Measurements from ENCODE around the gene COL11A1. TPM values are rescaled to one million over a fixed set of nuclear protein-coding genes. Genes with fewer than 3 reads are reported as not detected.

The COL11A1 gene
- total RNA-seq, 1 experiment from 2014 or later = 0.05 TPM

DNA sequence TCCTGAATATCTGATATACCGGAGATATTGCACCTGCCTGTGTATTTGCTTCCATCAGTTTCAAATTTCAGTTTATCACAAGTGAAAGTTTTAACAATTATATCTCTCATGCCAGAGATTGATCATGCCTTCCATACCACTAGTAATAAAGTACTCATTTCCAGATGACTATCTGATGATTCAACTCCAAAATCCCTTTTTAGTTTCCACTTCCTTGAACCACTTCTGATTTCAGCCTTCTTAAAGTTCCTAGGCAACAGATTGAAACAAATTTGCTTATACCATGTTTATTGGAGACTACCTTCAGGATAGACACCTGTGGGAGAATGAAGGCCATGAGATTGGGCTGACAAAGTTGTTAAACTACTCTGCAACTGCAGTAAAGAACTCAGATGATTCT, 21.5 kb upstream of the COL11A1 start:
- Histone ChIP-seq H2AFZ (ENCODE audit: low read depth, low read length, poor library complexity, severe bottlenecking) (no peak overlapping the region), H3K9me3 (ENCODE audit: control insufficient read depth in 1 of 2, insufficient read depth in 1 of 2, low read depth in 1 of 2, low read length in 2 of 2) (no peaks in the 10 kb centered on the region), H3K79me2 (ENCODE audit: insufficient read depth, low read length) (no peaks in the 10 kb centered on the region), H3K9me2 (ENCODE audit: insufficient read depth) (no peaks in the 10 kb centered on the region), H3K9ac (ENCODE audit: low read length) (no peak overlapping the region), H3K27me3 (ENCODE audit: insufficient read depth, low read length) (no peaks in the 10 kb centered on the region), H3K4me3 (replicated peaks in 1 of 2; ENCODE audit: low read depth in 1 of 2, low read length in 2 of 2) (no peak overlapping the region), H3K4me2 (ENCODE audit: low read length) (no peak overlapping the region), H4K20me1 (ENCODE audit: insufficient read depth) (no peaks in the 10 kb centered on the region), H3K4me1 (ENCODE audit: control insufficient read depth in 1 of 2, insufficient read depth in 2 of 2, low read length in 2 of 2) (no peaks in the 10 kb centered on the region), H3K27ac (ENCODE audit: low read depth, low read length) (no peak overlapping the region), H3K36me3 (ENCODE audit: control insufficient read depth in 1 of 2, insufficient read depth in 2 of 2, low read length in 2 of 2) (no peaks in the 10 kb centered on the region)
- DNase-seq (ENCODE audit: low read depth, low spot score) (no peak), ATAC-seq (no peak)
- intact Hi-C loops (cut with micrococcal nuclease) = no loop called here
- ChIA-PET CTCF (no interaction called here), POLR2A (no interaction called here), RAD21 (ENCODE audit: low non-redundant PET in 1 of 2, low total read pairs in 2 of 2, uncharacterized antibody in 2 of 2, unreplicated experiment in 2 of 2) (no interaction called here)
- TF ChIP-seq ZFX (IDR thresholded peaks at IDR 0.05) = no peak
- no peak for TF ChIP-seq POLR2A (IDR thresholded peaks at IDR 0.05; ENCODE audit: borderline replicate concordance, extremely low read depth, insufficient read depth, insufficient read length)
- no peak for TF ChIP-seq CEBPB (IDR thresholded peaks at IDR 0.05; ENCODE audit: low read depth)
- no peak for TF ChIP-seq SP1 (IDR thresholded peaks at IDR 0.05; ENCODE audit: low read depth)
- TF ChIP-seq TCF7L2 (IDR thresholded peaks at IDR 0.05; ENCODE audit: borderline replicate concordance, extremely low read depth, insufficient read depth, insufficient read length) = no peak
- TF ChIP-seq ELF1 (IDR thresholded peaks at IDR 0.05; ENCODE audit: borderline replicate concordance, low read depth) = no peak
- TF ChIP-seq MAX (IDR thresholded peaks at IDR 0.05) = no peak
- no peak for TF ChIP-seq ATF3 (IDR thresholded peaks at IDR 0.05)
- TF ChIP-seq POLR2AphosphoS5 (IDR thresholded peaks at IDR 0.05; ENCODE audit: low read depth, low read length) = no peak
- TF ChIP-seq EZH2 (IDR thresholded peaks at IDR 0.05) = no peak
- TF ChIP-seq, protein P1, sequence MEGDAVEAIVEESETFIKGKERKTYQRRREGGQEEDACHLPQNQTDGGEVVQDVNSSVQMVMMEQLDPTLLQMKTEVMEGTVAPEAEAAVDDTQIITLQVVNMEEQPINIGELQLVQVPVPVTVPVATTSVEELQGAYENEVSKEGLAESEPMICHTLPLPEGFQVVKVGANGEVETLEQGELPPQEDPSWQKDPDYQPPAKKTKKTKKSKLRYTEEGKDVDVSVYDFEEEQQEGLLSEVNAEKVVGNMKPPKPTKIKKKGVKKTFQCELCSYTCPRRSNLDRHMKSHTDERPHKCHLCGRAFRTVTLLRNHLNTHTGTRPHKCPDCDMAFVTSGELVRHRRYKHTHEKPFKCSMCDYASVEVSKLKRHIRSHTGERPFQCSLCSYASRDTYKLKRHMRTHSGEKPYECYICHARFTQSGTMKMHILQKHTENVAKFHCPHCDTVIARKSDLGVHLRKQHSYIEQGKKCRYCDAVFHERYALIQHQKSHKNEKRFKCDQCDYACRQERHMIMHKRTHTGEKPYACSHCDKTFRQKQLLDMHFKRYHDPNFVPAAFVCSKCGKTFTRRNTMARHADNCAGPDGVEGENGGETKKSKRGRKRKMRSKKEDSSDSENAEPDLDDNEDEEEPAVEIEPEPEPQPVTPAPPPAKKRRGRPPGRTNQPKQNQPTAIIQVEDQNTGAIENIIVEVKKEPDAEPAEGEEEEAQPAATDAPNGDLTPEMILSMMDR (IDR thresholded peaks at IDR 0.05 in 2 of 3, conservative IDR thresholded peaks at IDR 0.05 in 1 of 3; ENCODE audit: borderline replicate concordance in 1 of 3, insufficient read depth in 1 of 3, low read depth in 2 of 3, low read length in 2 of 3) = no peak
- no peak for TF ChIP-seq REST (IDR thresholded peaks at IDR 0.05; ENCODE audit: low read depth)
- no peak for TF ChIP-seq RAD21 (IDR thresholded peaks at IDR 0.05; ENCODE audit: low read depth)
- no peak for TF ChIP-seq JUND (IDR thresholded peaks at IDR 0.05)
- no peak for TF ChIP-seq EGR1 (IDR thresholded peaks at IDR 0.05; ENCODE audit: low read depth)
- no peak for TF ChIP-seq CBX3 (IDR thresholded peaks at IDR 0.05; ENCODE audit: low read depth)
- no TSS peak for BruUV-seq (replicated peaks)
